ENCODE measurements around the gene XCL1. TPM values are rescaled to one million over a fixed set of nuclear protein-coding genes. Genes with fewer than 3 reads are reported as not detected.

The XCL1 gene
- polyA plus RNA-seq, 4 donors, result 0.10 to 0.19 (median 0.14) TPM; not detected in 1

DNA sequence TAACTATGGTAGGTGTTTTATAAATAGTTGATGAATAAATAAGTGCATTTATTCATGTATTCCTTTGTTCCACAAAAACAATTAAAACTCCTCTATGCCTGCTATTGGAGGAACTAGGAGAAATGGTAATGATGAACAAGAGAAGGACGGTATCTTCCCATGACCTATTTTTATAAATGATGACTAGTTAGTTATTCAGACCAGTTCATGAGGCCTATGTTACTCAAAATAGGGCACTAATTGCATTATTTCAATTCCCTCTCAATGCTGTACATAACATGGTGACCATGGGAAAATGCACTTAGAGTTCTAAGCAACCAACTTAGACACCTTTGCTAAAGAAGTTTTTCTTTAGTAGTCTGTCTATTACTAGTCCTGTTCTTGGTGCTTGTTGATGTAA is 53.1 kb downstream of the XCL1 start:
- DNase-seq (ENCODE audit: low read depth in 4 of 4, low spot score in 3 of 4), result no peak

Other genes with a start within 250 kb of the XCL1 start
- under 1 TPM in 2 of 4 donors, not detected in 2; 0.16 to 0.42 TPM for gene XCL2, start 32.6 kb upstream of the XCL1 start, polyA plus RNA-seq (ENCODE audit: insufficient read length in 4 of 4)
- gene DPT, start 152.6 kb downstream of the XCL1 start, polyA plus RNA-seq (ENCODE audit: insufficient read length in 4 of 4), result under 1 TPM in 2 of 4 donors, not detected in 2; 0.19 to 0.65 TPM